Testis (tissue), 3 donors: ENCODE results near the gene SEC23IP. TPM values are rescaled to one million over a fixed set of nuclear protein-coding genes. Genes with fewer than 3 reads are reported as not detected.

Source experiments
- DNase-seq: peaks from one replicate; pipeline ENCODE4 v3.0.0-alpha.2; 2019
- H3K27ac ChIP-seq, 2 donors: fragments of 200-600 bp; sonication (generic); one replicate each; pipeline ENCODE4 v1.5.1; 2019
- H3K27me3 ChIP-seq: fragments of 200-600 bp; sonication (generic); one replicate; pipeline ENCODE4 v1.5.1; 2019
- H3K36me3 ChIP-seq: fragments of 200-600 bp; sonication (generic); one replicate; pipeline ENCODE4 v1.5.1; 2017; ENCODE audit warnings: low read depth; ENCODE audit errors: missing control alignments
- H3K4me1 ChIP-seq: fragments of 200-600 bp; sonication (generic); one replicate; pipeline ENCODE4 v1.5.1; 2019
- H3K4me3 ChIP-seq, 2 donors: fragments of 200-600 bp; sonication (generic); one replicate each; pipeline ENCODE4 v1.5.1; 2017 to 2019
- H3K9me3 ChIP-seq: fragments of 200-600 bp; sonication (generic); one replicate; pipeline ENCODE4 v1.5.1; 2017
- CTCF ChIP-seq, 3 experiments: fragments of 450-650 bp in 2 of 3; fragments of 200-600 bp in 1 of 3; sonication (generic) in 1 of 3; IDR thresholded peaks; one replicate each; pipeline ENCODE4 v1.5.1; 2016 to 2019; ENCODE audit warnings: antibody characterized with exemption in 3 of 3, mild to moderate bottlenecking in 2 of 3, moderate library complexity in 1 of 3
- POLR2A ChIP-seq: fragments of 450-650 bp; IDR thresholded peaks from one replicate; pipeline ENCODE4 v1.6.1; 2017; ENCODE audit warnings: antibody characterized with exemption, mild to moderate bottlenecking, moderate library complexity
- WGBS, 2 donors: methylation state at CpG; one replicate each; pipeline ENCODE4 v1.1.5; 2018; 5-methylcytosine and 5-hydroxymethylcytosine counted together
- intact Hi-C: fragments of 100-400 bp; cut with DNase I; formaldehyde crosslinking; loops from one replicate; pipeline ENCODE4 v1.15.1; 2023; ENCODE audit warnings: low total_unique reads
- polyA plus RNA-seq: library from polyadenylated mRNA; stranded (reverse); fragments of 350-450 nt; fragmentation: Illumina TruSeq; extraction: RNeasy Lipid Tissue Mini Kit (QIAGEN cat#74804); gene quantifications from one replicate; pipeline ENCODE4 v1.2.3, GENCODE V29; 2014; ENCODE audit warnings: low read depth, low replicate concordance; ENCODE audit not compliant: insufficient read depth
- total RNA-seq, 2 donors: library from RNA; depleted of rRNA; stranded (reverse); fragments of >200 nt; gene quantifications; one replicate each; pipeline ENCODE4 v1.2.3, GENCODE V29; 2016

SEC23IP gene
- total and polyA plus RNA-seq, 3 donors from 2014 or later, result 42.5 to 48.9 (median 43.3) TPM

GRCh38 chr10:119860866-119861607 lies 31.5 kb upstream of the SEC23IP start:
- TF ChIP-seq POLR2A (no peak), CTCF (IDR thresholded peaks at IDR 0.05) (no peak)
- Histone ChIP-seq H3K9me3 (no peaks in the 10 kb centered on the region), H3K27ac (no peak overlapping the region), H3K4me1 (no peaks in the 10 kb centered on the region), H3K27me3 (no peaks in the 10 kb centered on the region), H3K36me3 (peaks cover 3% of the 10 kb centered on the region), H3K4me3 (no peak overlapping the region)
- 75 to 81% methylated on average over 7 of the region's 7 CpGs for WGBS, 2 donors
- no peak for DNase-seq
- intact Hi-C loops, result no loop called here

- Histone ChIP-seq H3K27ac (no peak overlapping the region), H3K4me3 (no peak overlapping the region), H3K9me3 (no peaks in the 10 kb centered on the region), H3K4me1 (no peaks in the 10 kb centered on the region), H3K36me3 (peaks cover 3% of the 10 kb centered on the region), H3K27me3 (no peaks in the 10 kb centered on the region)
- TF ChIP-seq CTCF (IDR thresholded peaks at IDR 0.05), result no peak
- no peak for TF ChIP-seq POLR2A
- DNase-seq, result no peak
- intact Hi-C loops, result no loop called here
- 84 to 90% methylated on average over 1 of the region's 1 CpG for WGBS, 2 donors
These were observed 30.0 kb upstream of the SEC23IP start for GRCh38 chr10:119862524-119862923.

- Histone ChIP-seq H3K4me1 (no peaks in the 10 kb centered on the region), H3K27me3 (no peaks in the 10 kb centered on the region), H3K4me3 (no peak overlapping the region), H3K36me3 (no peaks in the 10 kb centered on the region), H3K27ac (no peak overlapping the region), H3K9me3 (no peaks in the 10 kb centered on the region)
- intact Hi-C loops, result no loop called here
- 56 to 63% methylated on average over 4 of the region's 4 CpGs for WGBS, 2 donors
- DNase-seq, result no peak
- TF ChIP-seq CTCF (IDR thresholded peaks at IDR 0.05) (no peak), POLR2A (no peak)
These were observed 28.5 kb upstream of the SEC23IP start for GRCh38 chr10:119863951-119864565.

- no peak overlapping the region for H3K4me3 ChIP-seq
- H3K4me1 ChIP-seq, result peaks cover under 1% of the 10 kb centered on the region
- WGBS, 2 donors, result 89 to 96% methylated on average over 6 of the region's 6 CpGs
- intact Hi-C loops, result no loop called here
- TF ChIP-seq CTCF (IDR thresholded peaks at IDR 0.05) (no peak), POLR2A (no peak)
- DNase-seq, result no peak
- no peaks in the 10 kb centered on the region for H3K27me3 ChIP-seq
- H3K27ac ChIP-seq, result no peak overlapping the region
- no peaks in the 10 kb centered on the region for H3K9me3 ChIP-seq
- H3K36me3 ChIP-seq, result no peaks in the 10 kb centered on the region
These were observed 26.8 kb upstream of the SEC23IP start for GRCh38 chr10:119865699-119866240.
